ENCODE measurements around the gene NMNAT2.
A peak's percentile ranks its signal among the peaks of the same experiment; 100 is the strongest.
"Not testable (repeated sequence)": the region's sequence is repeated elsewhere in the genome, so short reads cannot be mapped to it uniquely, and the experiment has no call there.

Gene NMNAT2

GRCh38 chr1:183418696-183419095, 516 bp upstream of the NMNAT2 start:
- DNase-seq (ENCODE audit: low spot score): no peak

GRCh38 chr1:183416850-183417771, 1.1 kb downstream of the NMNAT2 start:
- DNase-seq (ENCODE audit: low spot score): peak; percentile 89

- DNase-seq (ENCODE audit: low spot score): no peak
Measured at GRCh38 chr1:183414365-183414764, 3.8 kb downstream of the NMNAT2 start.

- no peak for DNase-seq (ENCODE audit: low spot score)
Measured at GRCh38 chr1:183411091-183411490, 7.1 kb downstream of the NMNAT2 start.

GRCh38 chr1:183407961-183408360, 10.2 kb downstream of the NMNAT2 start:
- no peak for DNase-seq (ENCODE audit: low spot score)

- DNase-seq (ENCODE audit: low spot score): no peak
Measured at GRCh38 chr1:183407474-183407873, 10.7 kb downstream of the NMNAT2 start.

- DNase-seq (ENCODE audit: low spot score): peak; percentile 15
Measured at GRCh38 chr1:183404476-183404875, 13.7 kb downstream of the NMNAT2 start.

- DNase-seq (ENCODE audit: low spot score): peak; percentile 50
Measured at GRCh38 chr1:183403498-183403897, 14.7 kb downstream of the NMNAT2 start.

GRCh38 chr1:183401565-183401964, 16.6 kb downstream of the NMNAT2 start:
- DNase-seq (ENCODE audit: low spot score): not testable (repeated sequence)

GRCh38 chr1:183394435-183394834, 23.7 kb downstream of the NMNAT2 start:
- no peak for DNase-seq (ENCODE audit: low spot score)

GRCh38 chr1:183391863-183392262, 26.3 kb downstream of the NMNAT2 start:
- DNase-seq (ENCODE audit: low spot score): no peak

GRCh38 chr1:183390561-183390960, 27.6 kb downstream of the NMNAT2 start:
- DNase-seq (ENCODE audit: low spot score): no peak

- no peak for DNase-seq (ENCODE audit: low spot score)
Measured at GRCh38 chr1:183388735-183389134, 29.4 kb downstream of the NMNAT2 start.

- DNase-seq (ENCODE audit: low spot score): no peak
Measured at GRCh38 chr1:183385340-183386144, 32.6 kb downstream of the NMNAT2 start.

GRCh38 chr1:183379951-183380350, 38.2 kb downstream of the NMNAT2 start:
- DNase-seq (ENCODE audit: low spot score): no peak

GRCh38 chr1:183375381-183375780, 42.8 kb downstream of the NMNAT2 start:
- no peak for DNase-seq (ENCODE audit: low spot score)

- no peak for DNase-seq (ENCODE audit: low spot score)
Measured at GRCh38 chr1:183374825-183375224, 43.4 kb downstream of the NMNAT2 start.

- no peak for DNase-seq (ENCODE audit: low spot score)
Measured at GRCh38 chr1:183372586-183373230, 45.5 kb downstream of the NMNAT2 start.

GRCh38 chr1:183370399-183371058, 47.7 kb downstream of the NMNAT2 start:
- DNase-seq (ENCODE audit: low spot score): no peak

- no peak for DNase-seq (ENCODE audit: low spot score)
Measured at GRCh38 chr1:183368213-183369108, 49.7 kb downstream of the NMNAT2 start.

GRCh38 chr1:183366116-183366515, 52.1 kb downstream of the NMNAT2 start:
- DNase-seq (ENCODE audit: low spot score): no peak

All from iPS-NIHi11 (cell line).